22Rv1 (cell line): Measurements from ENCODE around the gene ACER3.

Experiments
- H3K27ac ChIP-seq: fragments of 450-650 bp; 2 replicates; pipeline ENCODE4 v1.5.1; 2017
- CTCF ChIP-seq: fragments of 450-650 bp; IDR thresholded peaks from 2 replicates; pipeline ENCODE4 v1.5.1; 2017; ENCODE audit warnings: mild to moderate bottlenecking
- ZFX ChIP-seq: fragments of 450-650 bp; IDR thresholded peaks from 2 replicates; pipeline ENCODE4 v1.6.1; 2017; ENCODE audit warnings: antibody characterized with exemption, borderline replicate concordance

The ACER3 gene

GRCh38 chr11:76919467-76919866 lies 58.7 kb downstream of the ACER3 start:
- no peak overlapping the region for H3K27ac ChIP-seq
- TF ChIP-seq CTCF: no peak
- TF ChIP-seq ZFX: no peak

- TF ChIP-seq ZFX: no peak
- TF ChIP-seq CTCF: peak; percentile 97
- H3K27ac ChIP-seq: 0 out of 2 replicates have a peak overlapping the region, but pooled peaks have one; percentile 22
These were observed 59.4 kb downstream of the ACER3 start for GRCh38 chr11:76919887-76920746.

GRCh38 chr11:76927160-76927559 lies 66.4 kb downstream of the ACER3 start:
- TF ChIP-seq CTCF: no peak
- no peak overlapping the region for H3K27ac ChIP-seq

GRCh38 chr11:76935042-76935441 lies 74.3 kb downstream of the ACER3 start:
- H3K27ac ChIP-seq: no peak overlapping the region
- TF ChIP-seq CTCF (no peak), ZFX (no peak)

GRCh38 chr11:76939219-76939631 lies 78.5 kb downstream of the ACER3 start:
- no peak overlapping the region for H3K27ac ChIP-seq
- TF ChIP-seq CTCF (no peak), ZFX (no peak)

GRCh38 chr11:76944225-76944624 lies 83.5 kb downstream of the ACER3 start:
- H3K27ac ChIP-seq: no peak overlapping the region
- TF ChIP-seq ZFX (no peak), CTCF (no peak)

- H3K27ac ChIP-seq: no peak overlapping the region
- no peak for TF ChIP-seq CTCF
- TF ChIP-seq ZFX: no peak
These were observed 85.5 kb downstream of the ACER3 start for GRCh38 chr11:76946223-76946622.
